Testis (tissue), 3 donors: ENCODE data around the gene IL33. TPM values are rescaled to one million over a fixed set of nuclear protein-coding genes. Genes with fewer than 3 reads are reported as not detected.

ENCODE experiments used
- DNase-seq: peaks from one replicate; pipeline ENCODE4 v3.0.0-alpha.2; 2019
- H3K27ac ChIP-seq, 2 donors: fragments of 200-600 bp; sonication (generic); one replicate each; pipeline ENCODE4 v1.5.1; 2019
- H3K27me3 ChIP-seq: fragments of 200-600 bp; sonication (generic); one replicate; pipeline ENCODE4 v1.5.1; 2019
- H3K36me3 ChIP-seq: fragments of 200-600 bp; sonication (generic); one replicate; pipeline ENCODE4 v1.5.1; 2017; ENCODE audit warnings: low read depth; ENCODE audit errors: missing control alignments
- H3K4me1 ChIP-seq: fragments of 200-600 bp; sonication (generic); one replicate; pipeline ENCODE4 v1.5.1; 2019
- H3K4me3 ChIP-seq, 2 donors: fragments of 200-600 bp; sonication (generic); one replicate each; pipeline ENCODE4 v1.5.1; 2017 to 2019
- H3K9me3 ChIP-seq: fragments of 200-600 bp; sonication (generic); one replicate; pipeline ENCODE4 v1.5.1; 2017
- POLR2A ChIP-seq: fragments of 450-650 bp; IDR thresholded peaks from one replicate; pipeline ENCODE4 v1.6.1; 2017; ENCODE audit warnings: antibody characterized with exemption, mild to moderate bottlenecking, moderate library complexity
- WGBS, 2 donors: methylation state at CpG; one replicate each; pipeline ENCODE4 v1.1.5; 2018; 5-methylcytosine and 5-hydroxymethylcytosine counted together
- intact Hi-C: fragments of 100-400 bp; cut with DNase I; formaldehyde crosslinking; loops from one replicate; pipeline ENCODE4 v1.15.1; 2023; ENCODE audit warnings: low total_unique reads
- polyA plus RNA-seq: library from polyadenylated mRNA; stranded (reverse); fragments of 350-450 nt; fragmentation: Illumina TruSeq; extraction: RNeasy Lipid Tissue Mini Kit (QIAGEN cat#74804); gene quantifications from one replicate; pipeline ENCODE4 v1.2.3, GENCODE V29; 2014; ENCODE audit warnings: low read depth, low replicate concordance; ENCODE audit not compliant: insufficient read depth
- total RNA-seq, 2 donors: library from RNA; depleted of rRNA; stranded (reverse); fragments of >200 nt; gene quantifications; one replicate each; pipeline ENCODE4 v1.2.3, GENCODE V29; 2016
- TF ChIP-seq, protein P1 (sequence below), 3 experiments: fragments of 450-650 bp in 2 of 3; fragments of 200-600 bp in 1 of 3; sonication (generic) in 1 of 3; IDR thresholded peaks; one replicate each; pipeline ENCODE4 v1.5.1; 2016 to 2019; ENCODE audit warnings: antibody characterized with exemption in 3 of 3, mild to moderate bottlenecking in 2 of 3, moderate library complexity in 1 of 3

Gene IL33
- total and polyA plus RNA-seq, 3 donors from 2014 or later = 2.9 to 8.7 (median 3.6) TPM

DNA sequence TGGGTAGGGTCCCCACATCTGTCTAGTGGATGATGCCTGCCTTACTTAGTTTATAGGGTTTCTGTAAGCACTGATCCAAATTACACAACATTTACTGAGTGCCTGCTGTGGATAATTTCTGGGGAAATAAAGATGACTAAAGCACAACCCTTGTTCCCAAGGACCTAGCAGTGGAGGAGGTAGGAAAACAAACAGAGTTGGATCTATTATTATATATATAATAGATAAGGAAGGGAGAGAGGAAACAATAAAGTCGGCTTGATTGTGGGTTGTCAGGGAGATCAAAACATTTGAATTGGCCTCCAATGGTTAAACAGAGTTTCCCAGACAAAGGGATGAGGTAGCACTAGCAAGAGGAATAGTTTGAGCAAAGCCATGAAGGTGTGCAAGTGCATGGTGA, 14.0 kb downstream of the IL33 start:
- no peak overlapping the region for H3K4me3 ChIP-seq
- H3K36me3 ChIP-seq = no peaks in the 10 kb centered on the region
- intact Hi-C loops = no loop called here
- TF ChIP-seq, protein P1, sequence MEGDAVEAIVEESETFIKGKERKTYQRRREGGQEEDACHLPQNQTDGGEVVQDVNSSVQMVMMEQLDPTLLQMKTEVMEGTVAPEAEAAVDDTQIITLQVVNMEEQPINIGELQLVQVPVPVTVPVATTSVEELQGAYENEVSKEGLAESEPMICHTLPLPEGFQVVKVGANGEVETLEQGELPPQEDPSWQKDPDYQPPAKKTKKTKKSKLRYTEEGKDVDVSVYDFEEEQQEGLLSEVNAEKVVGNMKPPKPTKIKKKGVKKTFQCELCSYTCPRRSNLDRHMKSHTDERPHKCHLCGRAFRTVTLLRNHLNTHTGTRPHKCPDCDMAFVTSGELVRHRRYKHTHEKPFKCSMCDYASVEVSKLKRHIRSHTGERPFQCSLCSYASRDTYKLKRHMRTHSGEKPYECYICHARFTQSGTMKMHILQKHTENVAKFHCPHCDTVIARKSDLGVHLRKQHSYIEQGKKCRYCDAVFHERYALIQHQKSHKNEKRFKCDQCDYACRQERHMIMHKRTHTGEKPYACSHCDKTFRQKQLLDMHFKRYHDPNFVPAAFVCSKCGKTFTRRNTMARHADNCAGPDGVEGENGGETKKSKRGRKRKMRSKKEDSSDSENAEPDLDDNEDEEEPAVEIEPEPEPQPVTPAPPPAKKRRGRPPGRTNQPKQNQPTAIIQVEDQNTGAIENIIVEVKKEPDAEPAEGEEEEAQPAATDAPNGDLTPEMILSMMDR (IDR thresholded peaks at IDR 0.05) = no peak
- TF ChIP-seq POLR2A = no peak
- WGBS, 2 donors = 25 to 38% methylated on average over 1 of the region's 1 CpG
- H3K27me3 ChIP-seq = no peaks in the 10 kb centered on the region
- no peak overlapping the region for H3K27ac ChIP-seq
- no peak for DNase-seq
- H3K4me1 ChIP-seq = peaks cover 6% of the 10 kb centered on the region
- no peaks in the 10 kb centered on the region for H3K9me3 ChIP-seq

DNA sequence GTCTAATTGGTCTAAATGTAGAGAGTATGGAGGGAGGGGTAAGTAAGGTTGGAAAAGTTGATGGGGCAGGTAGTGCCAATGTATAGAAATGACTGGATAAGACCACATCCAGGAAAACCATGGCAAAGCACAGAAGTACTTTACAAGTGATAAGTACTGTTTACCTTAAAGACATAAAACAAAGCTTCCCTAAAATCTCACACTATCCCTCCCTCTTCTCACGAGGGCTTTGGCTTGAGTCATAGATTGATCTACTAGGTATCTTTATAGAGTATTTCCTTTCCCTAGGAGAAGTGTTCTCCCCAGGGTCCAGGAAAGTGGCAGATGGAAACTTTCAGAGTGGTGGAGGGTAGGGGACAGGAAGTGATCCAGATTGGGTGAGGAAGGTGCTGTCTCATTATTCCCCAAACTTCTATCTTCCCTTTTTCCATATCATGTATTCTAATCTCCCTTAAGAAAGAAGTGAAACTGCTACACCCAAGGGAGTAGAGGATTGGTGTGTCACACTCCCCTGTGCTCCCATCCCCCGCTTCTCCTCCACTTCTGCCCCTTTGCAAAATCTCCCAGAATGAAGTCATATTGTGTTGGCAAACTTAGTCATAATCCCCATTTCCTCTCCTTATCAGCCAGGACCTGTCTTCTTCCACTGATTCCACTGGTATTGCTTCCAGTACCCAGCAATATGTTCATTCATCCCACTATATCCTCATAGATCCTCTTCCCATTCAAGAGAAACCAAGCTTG, 14.6 kb downstream of the IL33 start:
- Histone ChIP-seq H3K36me3 (no peaks in the 10 kb centered on the region), H3K27me3 (no peaks in the 10 kb centered on the region), H3K4me1 (peaks cover 6% of the 10 kb centered on the region), H3K9me3 (no peaks in the 10 kb centered on the region), H3K27ac (no peak overlapping the region), H3K4me3 (no peak overlapping the region)
- WGBS, 2 donors = 79 to 81% methylated on average over 2 of the region's 2 CpGs
- intact Hi-C loops = no loop called here
- DNase-seq = no peak
- TF ChIP-seq, protein P1 (IDR thresholded peaks at IDR 0.05) = no peak
- TF ChIP-seq POLR2A = no peak

DNA sequence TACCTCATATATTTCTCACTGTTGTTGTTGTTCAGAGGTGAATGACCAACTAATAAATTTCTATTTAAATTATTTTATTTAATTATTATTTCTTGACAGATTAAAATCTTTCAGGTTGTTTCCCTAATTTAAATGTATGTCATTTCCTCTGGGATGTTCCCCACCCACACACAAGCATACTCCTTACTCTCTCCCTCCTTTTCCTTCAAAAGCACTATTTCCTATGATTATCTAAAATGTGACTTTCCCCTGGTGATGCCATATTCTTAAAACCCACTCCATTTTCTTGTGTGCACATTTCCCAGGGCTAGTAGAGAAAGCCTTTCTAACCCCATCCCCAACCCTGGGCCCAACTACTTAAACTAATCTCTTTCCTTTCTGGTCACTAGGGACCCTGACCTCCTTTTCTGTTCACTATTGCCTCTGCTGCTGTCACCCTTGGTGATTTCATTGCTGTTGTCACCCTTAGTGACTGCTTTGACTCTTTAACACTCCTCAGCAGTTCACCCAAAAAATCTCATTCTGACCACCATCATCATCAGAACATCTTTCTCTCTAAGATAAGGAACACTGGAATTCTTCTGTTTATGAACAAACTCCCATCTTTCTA, 16.8 kb downstream of the IL33 start:
- Histone ChIP-seq H3K4me3 (no peak overlapping the region), H3K36me3 (no peaks in the 10 kb centered on the region), H3K27me3 (no peaks in the 10 kb centered on the region), H3K27ac (no peak overlapping the region), H3K9me3 (no peaks in the 10 kb centered on the region), H3K4me1 (peaks cover 6% of the 10 kb centered on the region)
- intact Hi-C loops = no loop called here
- no peak for TF ChIP-seq POLR2A
- TF ChIP-seq, protein P1 (IDR thresholded peaks at IDR 0.05) = no peak
- no peak for DNase-seq

DNA sequence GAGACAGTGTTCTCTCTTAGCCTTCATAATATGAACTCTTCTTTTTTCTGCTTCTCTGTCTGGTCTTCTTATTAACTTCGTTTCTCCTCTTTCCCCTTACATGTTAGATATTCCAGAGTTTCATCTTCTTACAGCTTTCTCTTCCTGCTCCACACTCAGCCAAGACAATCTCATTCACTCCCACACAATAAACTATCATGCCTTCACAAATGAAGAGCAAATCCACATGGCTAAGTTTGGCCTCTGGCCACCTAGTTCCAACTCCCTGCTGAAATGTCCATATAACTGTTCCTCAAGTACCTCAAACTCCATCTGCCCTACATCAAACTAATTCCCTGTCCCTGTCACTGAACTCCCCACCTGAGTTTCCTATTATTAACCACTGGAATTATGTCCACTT, 18.4 kb downstream of the IL33 start:
- Histone ChIP-seq H3K27ac (no peak overlapping the region), H3K4me3 (no peak overlapping the region), H3K27me3 (no peaks in the 10 kb centered on the region), H3K9me3 (no peaks in the 10 kb centered on the region), H3K36me3 (no peaks in the 10 kb centered on the region), H3K4me1 (no peaks in the 10 kb centered on the region)
- TF ChIP-seq, protein P1 (IDR thresholded peaks at IDR 0.05) = no peak
- intact Hi-C loops = no loop called here
- DNase-seq = no peak
- WGBS, 2 donors = 51 to 53% methylated on average over 1 of the region's 1 CpG

DNA sequence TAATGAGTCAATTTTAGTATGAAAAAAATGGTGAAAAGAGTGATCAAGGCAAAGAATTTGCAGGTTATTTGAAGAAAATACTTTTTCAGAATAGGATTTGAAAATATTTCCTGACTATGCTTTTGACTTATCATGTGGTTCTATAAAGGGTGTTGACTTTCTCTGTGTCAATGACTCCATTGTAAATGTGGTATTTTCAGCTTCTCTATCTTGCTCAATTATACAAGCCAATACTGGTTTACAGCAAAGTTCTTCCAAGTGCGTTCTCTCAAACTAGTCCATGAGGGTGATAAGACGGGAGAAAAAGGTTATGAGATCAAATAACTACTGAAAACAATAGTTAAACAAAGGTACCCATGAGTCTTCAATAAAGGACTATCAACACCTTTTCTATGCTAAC, 21.7 kb downstream of the IL33 start:
- H3K4me3 ChIP-seq = no peak overlapping the region
- intact Hi-C loops = no loop called here
- H3K4me1 ChIP-seq = no peaks in the 10 kb centered on the region

More for the DNA sequence above, 21.7 kb downstream of the IL33 start:
- H3K36me3 ChIP-seq = no peaks in the 10 kb centered on the region
- no peak for TF ChIP-seq POLR2A
- TF ChIP-seq, protein P1 (IDR thresholded peaks at IDR 0.05) = no peak
- no peak overlapping the region for H3K27ac ChIP-seq
- DNase-seq = no peak
- H3K9me3 ChIP-seq = no peaks in the 10 kb centered on the region
- H3K27me3 ChIP-seq = no peaks in the 10 kb centered on the region
- WGBS, 2 donors = 86 to 96% methylated on average over 2 of the region's 2 CpGs
